Activated CD4-positive, CD25-positive, alpha-beta regulatory T cell treated with anti-CD3 and anti-CD28 coated beads, Interleukin-2, amount 50 U/mL, for 24 hours (primary cell): ENCODE results near the gene EEF2.

Experiments
- ATAC-seq, 2 donors: fragments of 150-1000 bp; cut with Tn5 transposase; one replicate each; pipeline ENCODE4 v1.10.0; 2021; ENCODE audit warnings: mild to moderate bottlenecking in 1 of 2, moderate library complexity in 1 of 2

EEF2 gene

DNA sequence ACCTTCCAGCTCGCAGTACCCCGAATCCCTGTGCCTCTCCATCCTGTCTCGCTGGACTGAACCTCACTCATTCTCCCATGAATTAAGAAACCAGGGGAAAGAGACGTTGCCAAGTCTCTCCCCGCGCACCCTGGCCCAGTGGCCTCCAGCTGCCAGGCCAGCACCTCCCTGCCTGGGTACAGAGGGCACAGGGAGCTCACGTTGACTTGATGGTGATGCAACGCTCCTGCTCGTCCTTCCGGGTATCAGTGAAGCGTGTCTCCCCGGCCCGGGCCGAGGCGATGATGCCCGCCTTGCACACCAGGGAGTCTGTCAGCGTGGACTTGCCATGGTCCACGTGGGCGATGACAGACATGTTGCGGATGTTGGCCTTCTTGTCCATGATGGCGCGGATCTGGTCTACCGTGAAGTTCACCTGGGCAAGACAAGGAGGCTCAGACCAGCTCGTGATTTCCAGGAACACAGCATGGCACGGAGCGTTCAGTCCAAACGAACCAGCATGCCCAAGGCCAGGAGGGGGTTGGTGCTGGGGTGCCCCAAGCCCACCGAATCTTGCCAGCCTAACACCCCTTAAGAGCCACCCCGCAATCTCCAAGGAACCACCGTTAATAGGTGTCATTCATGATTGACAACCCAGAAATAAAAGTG, 1.2 kb downstream of the EEF2 start:
- ATAC-seq, result peak in 1 of 2 donors; percentile 11

DNA sequence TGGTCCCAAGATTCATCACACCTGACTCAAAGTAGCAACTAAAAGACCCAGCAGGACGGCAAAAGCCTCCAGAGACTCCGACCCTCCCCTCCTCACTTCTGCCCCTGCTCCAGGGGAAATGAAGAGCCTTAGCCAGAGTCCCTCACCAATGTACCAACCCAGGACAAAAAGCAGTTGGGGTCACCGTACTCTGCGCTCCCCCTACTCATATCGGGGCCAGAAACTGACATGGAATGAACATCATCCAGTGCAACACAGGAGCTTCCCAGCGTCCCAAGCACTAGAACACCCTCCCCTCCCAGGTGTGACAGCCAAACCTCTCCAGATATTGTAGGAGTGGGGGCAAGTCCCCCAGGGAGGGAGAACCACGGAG, 1.7 kb downstream of the EEF2 start:
- ATAC-seq, result no peak

DNA sequence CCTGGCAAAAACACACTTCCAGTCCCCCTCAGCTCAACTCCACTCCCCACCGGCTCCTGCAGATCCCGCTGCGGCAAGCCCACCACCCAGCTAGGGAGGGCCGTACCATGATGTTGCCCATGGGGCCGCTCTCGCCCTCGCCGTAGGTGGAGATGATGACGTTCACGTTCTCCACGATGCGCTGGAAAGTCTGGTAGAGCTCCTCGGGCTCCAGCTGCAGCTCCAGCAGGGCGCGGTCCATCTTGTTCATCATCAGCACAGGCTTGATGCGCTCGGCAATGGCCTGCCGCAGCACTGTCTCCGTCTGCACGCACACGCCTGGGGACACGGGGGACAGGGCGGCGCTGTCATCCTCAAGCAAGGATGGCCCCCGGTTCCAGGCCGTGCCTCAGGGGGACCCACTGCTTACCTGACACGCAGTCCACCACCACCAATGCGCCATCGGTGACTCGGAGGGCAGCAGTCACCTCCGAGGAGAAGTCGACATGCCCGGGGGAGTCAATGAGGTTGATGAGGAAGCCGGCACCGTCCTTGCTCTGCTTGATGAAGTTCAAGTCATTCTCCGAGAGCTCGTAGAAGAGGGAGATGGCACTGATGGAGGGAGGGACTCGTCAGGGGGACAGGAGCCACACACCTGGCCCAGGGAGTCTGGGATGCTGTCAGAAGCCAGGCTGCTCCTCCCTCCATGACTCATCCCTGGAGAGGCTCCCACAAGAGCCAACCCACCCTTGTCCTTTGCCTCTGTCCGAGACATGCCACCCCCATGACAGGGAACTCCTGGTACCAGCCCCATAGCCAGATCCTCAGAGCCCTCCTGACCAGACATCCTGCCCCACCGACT, 2.3 kb downstream of the EEF2 start:
- ATAC-seq, result no peak

DNA sequence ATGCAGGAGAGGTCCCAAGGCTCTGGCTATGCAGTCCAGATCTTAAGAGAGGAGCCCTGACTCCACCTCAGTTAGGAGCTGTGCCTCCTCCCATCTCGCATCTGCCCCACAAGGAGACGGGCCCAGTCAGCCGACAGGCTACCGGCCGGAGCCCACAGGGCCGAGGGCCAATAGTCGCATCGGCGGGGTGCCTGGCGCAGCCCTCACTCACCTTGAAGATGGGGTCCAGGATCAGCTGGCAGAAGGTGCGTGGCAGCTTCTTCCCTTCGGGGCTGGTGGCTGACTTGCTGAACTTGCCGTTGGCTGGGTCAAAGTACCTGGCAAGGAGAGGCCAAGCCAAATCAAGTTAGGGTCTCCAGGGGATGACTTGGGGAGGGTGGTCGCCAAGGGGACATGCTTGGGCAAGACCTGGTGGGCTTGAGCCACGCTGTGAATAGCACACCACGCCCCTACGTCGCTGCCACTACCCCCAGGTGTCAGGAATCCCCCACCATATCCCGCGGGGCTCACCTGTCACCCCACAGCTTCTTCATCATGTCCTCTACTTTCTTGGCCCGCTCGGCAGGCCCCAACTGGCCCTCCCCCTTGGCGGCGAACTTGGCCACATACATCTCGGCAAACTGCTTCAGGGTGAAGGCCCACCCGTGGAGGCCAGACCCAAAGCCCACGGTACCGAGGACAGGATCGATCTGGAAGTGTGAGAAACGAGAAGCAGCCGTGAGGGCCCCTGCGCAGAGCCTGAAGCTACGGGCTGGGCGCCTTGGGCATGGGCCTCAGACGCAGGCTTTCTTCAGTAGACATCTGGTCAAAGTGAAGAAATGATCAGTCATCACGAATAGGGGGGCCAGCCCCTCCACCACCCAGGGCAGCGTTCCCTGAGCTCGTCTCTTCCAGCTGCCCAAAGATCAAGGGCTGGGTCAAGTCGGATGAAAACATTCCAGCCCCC, 3.3 kb downstream of the EEF2 start:
- ATAC-seq, result no peak

DNA sequence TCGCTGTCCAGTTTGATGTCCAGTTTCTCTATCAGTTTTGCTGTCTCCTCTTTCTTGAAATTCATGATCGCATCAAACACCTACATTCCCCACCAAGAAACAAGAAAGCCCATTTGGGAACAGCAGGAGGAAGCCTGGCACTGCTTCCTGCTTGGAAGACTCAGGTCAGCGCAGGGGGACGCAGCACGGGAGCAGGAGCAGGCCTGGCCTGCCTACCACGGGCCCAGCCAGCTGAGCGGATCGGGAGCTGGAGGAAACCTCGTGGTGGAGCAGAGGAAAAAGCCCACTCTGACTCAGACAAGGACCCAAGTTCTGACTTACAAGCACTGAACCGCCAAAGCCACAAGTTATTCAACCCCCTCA, 3.9 kb downstream of the EEF2 start:
- no peak for ATAC-seq

DNA sequence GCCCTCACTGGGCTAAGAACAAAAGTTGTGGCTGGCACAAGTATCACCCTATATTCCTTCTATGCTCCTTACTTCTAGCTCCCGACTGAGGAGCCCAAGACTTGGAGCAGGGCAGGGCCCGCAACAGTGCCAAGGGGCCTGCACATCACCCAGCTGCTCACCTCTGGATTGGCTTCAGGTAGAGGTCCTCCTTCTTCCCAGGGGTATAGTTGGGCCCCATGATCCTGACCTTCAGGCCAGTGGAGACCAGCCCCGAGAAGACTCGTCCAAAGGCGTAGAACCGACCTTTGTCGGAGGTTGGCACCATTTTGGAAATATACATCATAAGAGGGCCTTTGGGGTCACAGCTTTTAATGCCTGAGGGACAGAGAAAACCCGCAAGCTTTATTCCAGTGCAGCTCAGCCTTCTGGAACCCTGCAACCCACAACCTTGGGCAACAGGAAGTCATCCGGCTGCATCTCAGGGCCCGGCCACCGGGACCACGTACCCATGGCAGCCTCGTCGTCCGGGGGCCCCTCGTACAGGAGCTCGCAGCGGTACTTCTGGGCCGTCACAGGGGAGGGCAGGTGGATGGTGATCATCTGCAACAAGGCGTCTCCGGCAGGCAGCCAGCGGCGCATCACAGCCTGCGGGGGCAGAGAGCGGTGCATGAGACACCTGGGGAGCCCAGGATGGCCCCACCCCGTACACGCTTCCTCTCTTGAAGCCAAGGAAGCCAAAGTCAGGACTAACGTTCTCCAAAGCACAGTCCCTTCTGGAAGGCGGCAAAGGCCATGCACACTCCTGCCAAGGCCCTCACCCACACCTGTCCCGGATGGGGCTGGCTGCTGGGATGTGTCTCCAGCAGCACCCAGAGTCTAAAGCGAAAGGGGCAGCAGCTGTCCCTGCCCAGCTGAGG, 4.7 kb downstream of the EEF2 start:
- ATAC-seq, result no peak

DNA sequence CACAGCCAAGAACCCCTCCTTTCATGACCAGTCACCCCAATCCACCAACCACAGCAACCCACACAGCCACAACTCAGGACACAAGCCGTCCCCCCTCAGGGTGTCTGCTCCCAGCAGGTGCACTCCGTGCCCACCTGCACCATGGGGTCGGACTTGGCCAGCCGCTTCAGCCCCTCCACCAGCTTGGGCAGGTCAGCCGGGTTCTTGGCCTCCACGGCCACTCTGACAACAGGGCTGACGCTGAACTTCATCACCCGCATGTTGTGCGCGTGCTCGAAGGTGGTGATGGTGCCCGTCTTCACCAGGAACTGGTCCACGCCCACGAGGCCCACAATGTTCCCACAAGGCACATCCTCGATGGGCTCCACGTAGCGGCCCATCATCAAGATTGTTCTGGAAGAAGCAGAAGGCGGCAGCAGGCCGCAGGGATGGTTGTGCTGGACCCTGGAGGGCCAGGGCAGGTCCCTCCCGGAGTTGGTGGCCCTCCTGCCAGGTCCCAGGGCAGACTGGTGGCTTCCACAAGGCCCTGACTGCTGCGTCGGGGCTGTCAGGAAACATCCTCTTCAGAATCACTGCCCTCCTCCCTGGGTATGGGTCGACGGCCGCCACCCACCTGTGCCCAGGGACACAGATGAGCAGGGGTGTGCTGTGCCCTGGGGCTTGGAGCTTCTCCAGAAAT, 5.5 kb downstream of the EEF2 start:
- no peak for ATAC-seq

DNA sequence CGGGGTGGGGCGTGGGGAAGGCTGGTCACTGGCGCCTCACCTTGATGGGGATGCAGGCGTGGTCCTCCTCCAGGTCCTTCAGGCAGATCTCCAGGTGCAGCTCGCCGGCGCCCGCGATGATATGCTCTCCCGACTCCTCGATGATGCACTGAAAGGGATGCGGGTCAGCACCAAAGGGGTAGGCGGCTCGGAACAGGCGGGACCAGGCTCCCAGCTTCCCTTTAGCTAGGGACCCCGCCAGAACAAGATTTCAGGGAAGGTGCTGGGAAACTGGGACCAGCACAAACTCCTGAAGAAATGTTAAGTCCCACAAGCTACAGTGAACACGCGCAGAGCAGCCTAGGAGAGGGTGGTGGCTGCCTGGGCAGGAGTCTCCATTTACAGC, 6.0 kb downstream of the EEF2 start:
- no peak for ATAC-seq

DNA sequence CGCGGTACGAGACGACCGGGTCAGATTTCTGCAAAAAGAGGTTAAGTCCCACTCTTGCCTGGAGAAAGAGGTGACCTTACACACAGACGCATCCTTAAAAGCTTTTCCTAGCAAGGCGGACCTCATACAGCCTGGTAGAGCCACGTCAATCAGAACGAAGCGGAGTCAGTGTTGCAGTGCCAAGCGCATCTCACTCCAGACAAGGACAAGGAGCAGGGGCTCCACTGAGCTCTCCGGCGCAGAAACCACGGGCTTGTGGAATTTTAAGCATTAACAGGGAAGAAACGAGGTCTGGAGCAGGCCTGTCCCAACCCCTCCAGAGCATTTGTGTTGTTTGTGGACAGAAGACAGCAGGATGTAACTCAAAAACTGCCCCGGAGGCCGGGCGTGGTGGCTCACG, 7.1 kb downstream of the EEF2 start:
- ATAC-seq, result no peak

DNA sequence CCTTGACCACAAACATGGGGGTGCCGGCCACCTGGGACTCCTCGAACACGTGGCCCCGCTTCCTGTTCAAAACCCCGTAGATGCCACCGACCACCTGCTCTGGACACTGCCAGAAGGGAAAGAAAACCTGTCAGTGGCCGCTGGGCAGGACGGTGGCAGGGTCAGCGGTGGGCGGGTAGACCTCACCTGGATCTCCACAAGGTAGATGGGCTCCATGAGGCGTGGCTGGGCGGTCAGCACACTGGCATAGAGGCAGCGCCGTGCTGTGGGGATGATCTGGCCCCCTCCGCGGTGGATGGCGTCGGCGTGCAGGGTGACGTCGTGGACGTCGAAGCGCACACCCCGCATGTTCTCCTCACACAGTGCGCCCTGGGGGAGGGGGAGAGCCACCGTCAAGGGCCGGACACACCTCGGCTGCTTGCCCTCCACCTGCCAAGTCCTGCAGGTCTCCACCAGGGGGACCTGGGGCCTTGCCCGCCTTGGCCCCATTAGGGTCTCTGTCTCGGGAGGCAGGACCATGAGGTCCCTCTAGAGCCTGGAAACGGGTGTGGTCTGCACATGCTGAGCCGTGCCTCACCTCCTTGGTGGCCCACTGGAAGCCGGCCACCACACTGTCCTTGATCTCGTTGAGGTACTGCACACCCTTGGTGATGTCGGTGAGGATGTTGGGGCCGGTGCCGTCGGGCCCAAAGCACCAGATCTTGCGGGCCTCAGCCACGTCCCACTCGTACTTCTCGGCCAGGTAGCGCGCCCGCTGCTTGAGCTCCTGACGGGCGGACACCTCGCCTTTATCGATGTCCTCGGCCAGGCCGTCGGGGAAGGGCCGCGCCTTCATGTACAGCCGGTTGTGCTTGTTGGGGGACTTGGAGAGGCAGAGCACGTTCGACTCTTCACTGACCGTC, 7.8 kb downstream of the EEF2 start:
- ATAC-seq, result no peak

DNA sequence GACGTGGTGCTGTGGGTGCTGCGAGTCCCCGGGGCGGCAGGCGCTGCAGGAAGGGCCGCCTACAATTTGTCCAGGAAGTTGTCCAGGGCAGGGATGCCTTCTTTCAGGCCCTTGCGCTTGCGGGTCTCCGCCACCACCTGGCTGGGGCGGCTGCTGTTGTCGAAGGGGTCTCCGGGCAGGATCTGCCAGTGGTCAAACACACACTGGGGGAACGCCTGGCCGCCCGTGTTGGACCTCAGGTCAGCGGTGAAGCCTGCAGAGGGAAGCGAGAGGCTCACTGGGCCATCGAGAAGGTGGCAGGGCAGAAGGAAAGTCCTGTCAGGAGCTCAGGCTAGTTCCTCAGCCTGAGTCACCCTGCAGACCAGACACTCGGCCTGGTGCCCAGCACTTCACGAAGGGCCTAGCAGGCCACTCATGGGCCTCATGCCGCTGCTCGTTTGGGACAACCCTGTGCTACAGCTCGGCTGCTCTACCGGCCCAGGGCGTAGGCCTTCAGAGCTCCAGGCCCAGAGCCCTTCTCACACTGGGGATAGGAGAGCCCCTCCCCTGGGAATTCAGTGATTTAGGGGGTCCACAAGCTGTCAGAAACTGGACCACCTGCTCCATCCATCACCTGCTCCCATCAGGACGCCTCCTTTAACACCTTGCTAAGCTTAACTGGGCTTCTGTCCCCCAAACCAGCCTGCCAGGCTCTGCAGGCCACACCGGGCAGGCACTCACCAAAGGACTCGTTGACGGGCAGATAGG, 8.6 kb downstream of the EEF2 start:
- peak in 1 of 2 donors; percentile 6 for ATAC-seq

DNA sequence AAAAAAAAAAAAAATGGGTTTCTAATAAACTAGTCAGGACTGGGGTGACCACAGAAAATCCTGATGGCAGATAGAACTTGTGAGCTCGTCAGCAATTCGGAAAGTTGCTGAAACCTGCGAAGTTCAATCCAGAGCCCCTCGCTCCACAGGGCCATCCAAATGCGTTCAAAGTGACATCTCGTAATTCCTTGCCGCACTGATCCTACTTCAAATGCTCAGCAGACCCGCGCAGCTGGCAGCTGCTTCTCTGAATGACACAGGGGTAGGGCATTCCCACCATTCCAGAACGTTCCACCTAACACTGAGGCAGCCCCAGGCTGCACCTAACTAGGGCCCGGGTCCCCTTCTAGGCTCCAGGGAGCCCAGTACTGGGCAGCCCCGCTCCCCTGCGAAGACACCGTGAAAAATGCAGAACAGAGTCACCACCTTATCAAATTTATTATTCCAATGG, 9.6 kb downstream of the EEF2 start:
- ATAC-seq, result no peak

DNA sequence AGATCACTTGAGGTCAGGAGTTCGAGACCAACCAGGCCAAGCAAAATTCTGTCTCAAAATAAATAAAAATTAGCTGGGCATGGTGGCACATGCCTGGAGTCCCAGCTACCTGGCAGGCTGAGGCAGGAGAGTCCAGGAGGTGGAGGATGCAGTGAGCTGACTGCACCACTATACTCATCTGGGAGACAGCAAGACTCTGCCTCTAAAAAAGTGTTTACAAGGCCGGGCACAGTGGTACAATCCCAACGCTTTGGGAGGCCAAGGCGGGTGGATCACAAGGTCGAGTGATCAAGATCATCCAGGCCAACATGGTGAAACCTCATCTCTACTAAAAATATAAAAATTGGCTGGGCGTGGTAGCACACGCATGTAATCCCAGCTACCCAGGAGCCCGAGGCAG, 10.1 kb downstream of the EEF2 start:
- ATAC-seq, result no peak

DNA sequence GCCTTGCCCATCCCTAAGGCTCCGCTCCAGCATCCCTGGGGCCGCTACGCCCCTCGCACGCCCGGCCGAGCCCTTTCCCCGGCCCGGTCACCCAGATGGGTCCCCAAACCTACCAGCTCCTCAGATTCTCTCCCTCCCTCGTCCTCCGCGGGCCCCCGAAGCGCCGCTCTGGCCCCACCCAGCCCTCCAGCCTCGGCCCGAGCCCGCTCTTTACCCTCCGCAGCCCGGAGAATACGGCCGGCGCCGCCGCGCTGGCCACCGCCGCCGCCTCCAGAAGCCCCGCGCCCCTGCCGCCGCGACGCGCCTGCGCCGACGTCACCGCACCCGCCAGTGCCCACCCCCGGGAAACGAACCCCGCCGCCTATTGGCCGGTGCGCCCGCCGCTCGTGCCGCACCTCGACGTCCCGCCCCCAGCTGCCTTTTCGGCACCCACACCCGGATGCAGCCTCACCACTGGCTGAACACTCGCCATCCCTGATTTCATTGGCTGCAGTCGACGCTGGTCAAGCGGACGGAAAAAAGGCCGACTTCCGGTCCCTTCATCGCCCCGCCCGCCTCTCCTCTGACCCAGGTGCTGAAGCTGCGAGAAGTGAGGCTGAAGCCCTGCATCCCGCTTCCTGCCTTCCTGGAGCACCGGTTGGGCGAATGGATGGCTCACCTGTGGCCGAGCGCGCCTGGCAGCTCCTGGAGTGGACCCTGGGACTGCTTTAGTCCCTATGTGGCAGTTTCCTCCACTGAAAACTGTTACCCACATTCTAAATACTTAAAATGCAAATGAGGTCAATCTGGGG, 14.3 kb downstream of the EEF2 start, which contains the start of gene DAPK3:
Gene DAPK3 (minus strand): TSS at position 292 of the 791 bp plus-strand sequence. CDS start 1,364 bp downstream, outside the sequence.
- ATAC-seq, result peak; percentile 90 to 93

DNA sequence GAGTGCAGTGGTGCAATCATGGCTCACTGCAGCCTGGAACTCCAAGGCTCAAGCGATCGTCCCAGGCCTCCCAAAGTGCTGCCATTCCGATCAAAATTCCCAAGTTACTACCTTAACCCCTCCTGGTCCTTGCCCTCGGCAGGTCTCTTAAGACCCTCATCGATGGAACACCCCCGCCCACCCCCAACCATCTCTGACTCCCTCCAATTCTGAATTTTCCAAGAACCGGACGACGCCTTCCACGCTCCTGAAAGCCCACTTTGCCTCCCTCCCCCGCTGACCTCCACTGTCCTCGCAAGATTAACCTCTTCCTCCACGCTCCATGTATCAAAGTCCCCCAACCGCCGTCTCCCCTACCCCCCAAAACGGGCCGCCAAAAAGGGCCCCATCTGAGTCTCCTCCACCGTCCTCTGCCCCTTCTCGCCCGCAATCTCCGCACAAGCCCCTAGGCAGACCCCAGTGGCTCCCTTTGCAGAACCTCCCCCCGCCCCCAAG, 14.9 kb downstream of the EEF2 start:
- ATAC-seq, result peak; percentile 0 to 1

DNA sequence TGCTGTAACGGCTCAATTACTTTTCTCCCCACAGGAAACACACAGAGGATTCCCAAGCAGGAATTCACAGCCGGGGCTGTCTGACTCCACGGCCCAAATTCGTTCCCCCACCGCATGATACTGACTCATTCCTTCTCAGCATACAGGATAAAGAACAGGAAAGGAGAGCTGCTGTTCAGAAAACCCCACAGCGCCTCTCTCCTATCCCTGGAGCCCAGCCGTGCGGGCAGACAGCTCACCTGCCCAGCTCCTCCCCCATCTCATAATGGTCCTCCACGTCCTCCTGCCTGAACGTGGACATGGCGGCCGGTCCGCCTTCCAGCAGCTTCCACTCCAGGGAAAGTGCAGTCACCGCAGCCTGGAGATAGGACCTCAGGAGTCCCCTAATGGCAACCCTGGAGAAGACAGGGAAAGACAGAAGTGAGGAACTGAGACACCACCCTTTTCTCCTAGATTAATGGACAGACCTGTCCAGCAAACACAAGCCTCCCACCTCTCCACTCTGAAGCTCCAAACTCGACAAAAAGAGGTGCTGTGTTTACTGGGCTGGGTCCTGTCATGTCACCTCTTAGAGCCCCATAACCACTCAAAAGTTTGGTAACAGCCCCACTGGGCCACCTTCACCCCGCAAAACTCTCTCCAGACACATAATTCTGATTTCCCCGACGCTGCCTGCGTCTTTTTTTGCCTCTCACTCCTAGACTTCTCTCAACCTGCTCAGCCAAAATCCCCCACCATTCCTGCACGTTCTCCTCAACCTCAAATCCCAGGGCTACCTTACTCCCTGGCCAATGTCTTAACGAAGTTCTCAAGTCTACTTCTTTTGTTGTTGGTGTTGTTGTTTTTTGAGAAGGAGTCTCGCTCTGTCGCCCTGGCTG, 15.6 kb downstream of the EEF2 start:
- ATAC-seq, result no peak
